A549 (cell line): ENCODE results near the gene TP73. TPM values are rescaled to one million over a fixed set of nuclear protein-coding genes. Genes with fewer than 3 reads are reported as not detected.

Source experiments
- ATAC-seq, 2 experiments: fragments of 200-7000 bp in 1 of 2; fragments of >200 bp in 1 of 2; cut with Nextera tagmentation in 1 of 2; cut with Tn5 transposase in 1 of 2; 3 replicates each; pipeline versions ENCODE4 v1.8.0 to v1.9.1; 2018 to 2020; ENCODE audit warnings: mild to moderate bottlenecking in 1 of 2, moderate library complexity in 1 of 2
- CTCF ChIA-PET: fragments of 300-600 bp; sonication (Branson Sonifier 250); formaldehyde crosslinking; extraction: SDS; loops from one replicate; lab custom pipeline; 2021; ENCODE audit warnings: antibody characterized with exemption, inconsistent platforms; lab: Yijun Ruan, JAX
- POLR2A ChIA-PET: fragments of 350-600 bp; formaldehyde crosslinking; extraction: SDS; loops from one replicate; lab custom pipeline; 2021; ENCODE audit warnings: antibody characterized with exemption, inconsistent platforms; lab: Yijun Ruan, JAX
- DNase-seq, 2 experiments: peaks; one replicate each; pipeline versions ENCODE4 v3.0.0 to v3.0.0-alpha.2; 2011 to 2016; ENCODE audit warnings: low read depth in 1 of 2, low spot score in 1 of 2
- FAIRE-seq: peaks from 2 replicates; lab custom pipeline; 2011; peaks lifted over from hg19 to GRCh38; lab: Jason Lieb, UNC
- H3K27ac ChIP-seq, 2 experiments: fragments of >200 bp; sonication (Bioruptor Twin); formaldehyde crosslinking; 3 replicates each; pipeline ENCODE4 v1.5.1; 2016 to 2017
- H3K4me1 ChIP-seq: fragments of >200 bp; sonication (Bioruptor Twin); formaldehyde crosslinking; 3 replicates; pipeline ENCODE4 v1.6.1; 2016
- H3K4me2 ChIP-seq: fragments of >200 bp; sonication (Bioruptor Twin); formaldehyde crosslinking; 3 replicates; pipeline ENCODE4 v1.6.1; 2016
- H3K4me3 ChIP-seq: fragments of >200 bp; sonication (Bioruptor Twin); formaldehyde crosslinking; 3 replicates; pipeline ENCODE4 v1.5.1; 2016
- H3K9me3 ChIP-seq: fragments of >200 bp; sonication (Bioruptor Twin); formaldehyde crosslinking; 3 replicates; pipeline ENCODE4 v1.6.1; 2016
- CHD2 ChIP-seq: fragments of 150-350 bp; IDR thresholded peaks from 2 replicates; pipeline ENCODE4 v1.6.1; 2014; ENCODE audit warnings: low read length; ENCODE audit not compliant: partially characterized antibody
- CTCF ChIP-seq: fragments of >200 bp; sonication (Bioruptor Twin); formaldehyde crosslinking; IDR thresholded peaks from 3 replicates; pipeline ENCODE4 v1.5.1; 2016
- FOSB ChIP-seq: fragments of 250-450 bp; sonication (Bioruptor Pico); IDR thresholded peaks from 2 replicates; pipeline ENCODE4 v1.5.0; 2020; ENCODE audit warnings: mild to moderate bottlenecking, moderate library complexity
- FOSL2 ChIP-seq, 2 experiments: fragments of 450-650 bp in 1 of 2; fragments of >200 bp in 1 of 2; sonication (Bioruptor Twin) in 1 of 2; formaldehyde crosslinking; IDR thresholded peaks; 2 replicates each; pipeline versions ENCODE4 v1.5.0 to v1.6.1; 2016 to 2020; ENCODE audit warnings: mild to moderate bottlenecking in 1 of 2, moderate library complexity in 1 of 2
- FOXS1 ChIP-seq: fragments of 250-450 bp; sonication (Bioruptor Pico); IDR thresholded peaks from 2 replicates; pipeline ENCODE4 v1.5.0; 2020; ENCODE audit warnings: mild to moderate bottlenecking, moderate library complexity
- HDAC2 ChIP-seq: fragments of 200-600 bp; sonication (generic); IDR thresholded peaks from 2 replicates; pipeline ENCODE4 v1.6.1; 2016
- HOXB5 ChIP-seq: fragments of 250-450 bp; sonication (Bioruptor Pico); IDR thresholded peaks from 2 replicates; pipeline ENCODE4 v1.5.0; 2020; ENCODE audit warnings: mild to moderate bottlenecking, moderate library complexity
- JUN ChIP-seq, 2 experiments: fragments of >200 bp; sonication (Bioruptor Twin); formaldehyde crosslinking; IDR thresholded peaks; 2 replicates in 1 of 2; 3 replicates in 1 of 2; pipeline ENCODE4 v1.6.1; 2016 to 2017
- KDM5A ChIP-seq: fragments of 200-600 bp; sonication (generic); IDR thresholded peaks from 2 replicates; pipeline ENCODE4 v1.6.1; 2016; ENCODE audit warnings: antibody characterized with exemption, mild to moderate bottlenecking
- NFE2L2 ChIP-seq: fragments of 150-350 bp; conservative IDR thresholded peaks from 2 replicates; pipeline ENCODE4 v1.6.1; 2014; ENCODE audit warnings: low read length
- NR3C1 ChIP-seq: fragments of >200 bp; sonication (Bioruptor Twin); formaldehyde crosslinking; IDR thresholded peaks from 3 replicates; pipeline ENCODE4 v1.6.1; 2017
- POLR2AphosphoS2 ChIP-seq: conservative IDR thresholded peaks from 2 replicates; pipeline ENCODE4 v1.6.1; 2012; ENCODE audit warnings: low read length, improper control_type of control experiment, inconsistent platforms
- RAD21 ChIP-seq, 2 experiments: fragments of >200 bp in 1 of 2; sonication (Bioruptor Twin) in 1 of 2; formaldehyde crosslinking in 1 of 2; IDR thresholded peaks in 1 of 2; conservative IDR thresholded peaks in 1 of 2; 2 replicates in 1 of 2; 3 replicates in 1 of 2; pipeline ENCODE4 v1.6.1; 2012 to 2018; ENCODE audit warnings: inconsistent platforms in 1 of 2
- RCOR1 ChIP-seq: fragments of 150-350 bp; IDR thresholded peaks from 2 replicates; pipeline ENCODE4 v1.6.1; 2014; ENCODE audit warnings: antibody characterized with exemption, low read length, low read depth
- RNF2 ChIP-seq: fragments of 200-600 bp; sonication (generic); IDR thresholded peaks from 2 replicates; pipeline ENCODE4 v1.6.1; 2016; ENCODE audit warnings: low read depth, mild to moderate bottlenecking, antibody characterized with exemption, moderate library complexity, borderline replicate concordance
- SMC3 ChIP-seq: fragments of >200 bp; sonication (Bioruptor Twin); formaldehyde crosslinking; IDR thresholded peaks from 3 replicates; pipeline ENCODE4 v1.6.1; 2018; ENCODE audit warnings: inconsistent platforms
- SREBF2 ChIP-seq: fragments of 450-650 bp; IDR thresholded peaks from 2 replicates; pipeline ENCODE4 v1.6.1; 2014; ENCODE audit warnings: mild to moderate bottlenecking, moderate library complexity
- TFCP2L1 ChIP-seq: fragments of 250-450 bp; sonication (Bioruptor Pico); IDR thresholded peaks from 2 replicates; pipeline ENCODE4 v1.5.0; 2021; ENCODE audit warnings: mild to moderate bottlenecking
- USF2 ChIP-seq: fragments of 450-650 bp; IDR thresholded peaks from 2 replicates; pipeline ENCODE4 v1.6.1; 2014; ENCODE audit warnings: antibody characterized with exemption
- WGBS: methylation state at CpG from one replicate; pipeline ENCODE4 v1.1.6; 2017; ENCODE audit errors: missing lambda C conversion rate; 5-methylcytosine and 5-hydroxymethylcytosine counted together
- polyA plus RNA-seq, 4 experiments: library from polyadenylated mRNA; depleted of rRNA in 3 of 4; stranded (reverse); fragments of >200 nt; fragmentation: RNase III in 1 of 4; extraction: RNeasy Plus Mini Kit Qiagen cat#74134 plus additional on column Dnase treatment in 1 of 4; gene quantifications; 2 replicates in 3 of 4; 3 replicates in 1 of 4; pipeline ENCODE4 v1.2.3, GENCODE V29; 2011 to 2017
- TF ChIP-seq, protein P1 (sequence below): fragments of 250-450 bp; sonication (Bioruptor Pico); IDR thresholded peaks from 2 replicates; pipeline ENCODE4 v1.5.0; 2020; ENCODE audit warnings: low read depth, mild to moderate bottlenecking, moderate library complexity

TP73 gene
- polyA plus RNA-seq, 2 of the 4 experiments (the other 2 are of a cell fraction), result 0.01 to 0.25 TPM

DNA sequence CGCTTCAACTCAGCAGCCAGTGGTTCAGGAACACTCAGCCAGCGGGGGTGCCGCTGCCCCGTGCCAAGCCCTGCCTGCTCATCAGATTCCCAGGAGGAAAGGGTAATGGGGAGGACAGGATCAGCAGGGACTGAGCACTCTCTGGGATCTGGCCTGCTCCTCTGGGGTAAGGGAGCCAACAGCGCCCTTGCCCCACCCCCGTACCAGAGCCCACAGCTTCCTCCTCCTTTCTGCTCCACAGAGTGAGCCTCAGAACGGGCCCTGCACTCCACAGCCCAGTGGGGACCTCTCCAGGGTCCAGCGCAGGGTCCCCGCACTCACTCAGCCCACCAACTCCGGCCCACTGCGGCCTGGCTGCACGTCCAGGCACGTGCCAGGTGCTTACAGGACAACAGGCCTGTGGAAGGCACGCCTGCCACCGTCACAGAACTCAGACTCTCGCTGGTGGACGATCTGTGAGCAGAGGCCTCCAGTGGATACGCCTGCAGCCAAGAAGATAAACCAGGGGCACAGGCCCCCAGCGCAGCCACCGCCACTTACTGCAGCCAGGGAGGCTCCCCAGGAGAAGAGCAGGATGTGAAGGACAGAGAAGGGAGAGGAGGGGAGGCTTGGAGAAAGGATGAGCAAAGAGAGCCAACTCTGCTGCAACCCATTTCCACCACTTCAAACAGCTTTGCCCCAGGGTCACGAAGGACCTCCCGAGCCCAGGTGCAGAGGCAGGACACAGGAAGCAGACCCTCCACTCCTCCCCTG, 43.1 kb upstream of the TP73 start (continued):
- no peak for TF ChIP-seq FOSL2 (IDR thresholded peaks at IDR 0.05)
- TF ChIP-seq FOSL2 (CRISPR knock-in tag; IDR thresholded peaks at IDR 0.05), result no peak

DNA sequence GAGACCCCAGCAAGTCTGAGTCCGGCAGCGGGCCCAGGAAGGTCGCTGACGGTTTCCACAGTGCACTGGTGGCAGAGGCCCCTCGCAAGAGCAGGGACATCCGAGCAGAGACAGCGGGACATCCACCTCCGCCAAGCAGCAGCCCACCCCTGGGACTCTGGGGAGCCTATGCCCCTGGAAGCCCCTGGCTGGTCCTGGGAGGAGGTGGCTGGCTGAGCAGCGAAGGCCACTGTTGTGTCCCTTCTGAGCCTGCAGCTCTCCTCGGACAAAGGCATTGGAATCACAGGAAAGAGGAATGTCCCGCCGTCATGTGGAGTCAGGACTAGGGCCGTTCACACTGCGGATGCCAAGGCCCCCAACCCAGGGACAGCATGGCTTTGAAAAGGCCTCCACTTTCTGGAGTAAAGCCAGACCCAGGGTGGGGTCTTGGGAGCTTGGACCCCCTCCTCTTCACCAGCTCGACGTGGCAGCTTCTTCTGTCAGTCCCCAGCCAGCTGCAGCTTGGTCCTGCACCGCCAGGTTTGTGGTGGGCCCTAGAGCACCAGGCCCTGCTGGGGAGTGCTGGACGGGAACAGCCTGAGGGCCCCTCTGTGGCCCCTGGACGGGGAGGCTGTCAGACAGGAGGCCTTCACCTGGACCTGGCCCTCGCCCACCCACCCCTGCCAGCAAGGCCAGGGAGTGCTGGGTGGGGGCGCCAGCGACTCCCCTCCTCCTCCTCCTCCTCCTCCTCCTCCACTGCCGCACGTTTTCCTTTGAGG, 42.4 kb upstream of the TP73 start:
- Histone ChIP-seq H3K4me3 (no peak overlapping the region), H3K4me1 (peaks cover 32% of the 10 kb centered on the region), H3K27ac (no peak overlapping the region), H3K4me2 (no peak overlapping the region), H3K9me3 (no peaks in the 10 kb centered on the region)
- ATAC-seq (no peak), FAIRE-seq (no peak), DNase-seq (no peak)
- TF ChIP-seq NR3C1 (no peak), USF2 (no peak), POLR2AphosphoS2 (no peak), RNF2 (no peak), SREBF2 (no peak), JUN (IDR thresholded peaks at IDR 0.05) (no peak), SMC3 (no peak), NFE2L2 (no peak), HDAC2 (no peak), CHD2 (no peak), FOSB (CRISPR knock-in tag) (no peak), RAD21 (conservative IDR thresholded peaks at IDR 0.05 in 1 of 2, IDR thresholded peaks at IDR 0.05 in 1 of 2) (no peak), KDM5A (no peak), CTCF (no peak), HOXB5 (CRISPR knock-in tag) (no peak), RCOR1 (no peak), FOXS1 (CRISPR knock-in tag) (no peak), TFCP2L1 (CRISPR knock-in tag) (no peak)
- TF ChIP-seq, protein P1, sequence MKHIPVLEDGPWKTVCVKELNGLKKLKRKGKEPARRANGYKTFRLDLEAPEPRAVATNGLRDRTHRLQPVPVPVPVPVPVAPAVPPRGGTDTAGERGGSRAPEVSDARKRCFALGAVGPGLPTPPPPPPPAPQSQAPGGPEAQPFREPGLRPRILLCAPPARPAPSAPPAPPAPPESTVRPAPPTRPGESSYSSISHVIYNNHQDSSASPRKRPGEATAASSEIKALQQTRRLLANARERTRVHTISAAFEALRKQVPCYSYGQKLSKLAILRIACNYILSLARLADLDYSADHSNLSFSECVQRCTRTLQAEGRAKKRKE (CRISPR knock-in tag), result no peak
- 86% methylated on average over 11 of the region's 24 CpGs for WGBS
- ChIA-PET POLR2A (no interaction called here), CTCF (interaction anchor here (1.0 to 2.4 kb wide), 4 partner anchors 10 to 157 kb away, joined by 3 to 9 read pairs (median 6); no protein-coding TSS in a partner anchor)
